Erythroblast (primary cell): ENCODE measurements around the gene SH3BP2.

Source experiments
- GATA1 ChIP-seq: IDR thresholded peaks from 2 replicates; pipeline ENCODE4 v1.6.1; 2011; ENCODE audit warnings: low read depth, mild to moderate bottlenecking, control low read depth, low read length, moderate library complexity
- POLR2A ChIP-seq: IDR thresholded peaks from 2 replicates; pipeline ENCODE4 v1.6.1; 2011; ENCODE audit warnings: mild to moderate bottlenecking, low read length

DNA sequence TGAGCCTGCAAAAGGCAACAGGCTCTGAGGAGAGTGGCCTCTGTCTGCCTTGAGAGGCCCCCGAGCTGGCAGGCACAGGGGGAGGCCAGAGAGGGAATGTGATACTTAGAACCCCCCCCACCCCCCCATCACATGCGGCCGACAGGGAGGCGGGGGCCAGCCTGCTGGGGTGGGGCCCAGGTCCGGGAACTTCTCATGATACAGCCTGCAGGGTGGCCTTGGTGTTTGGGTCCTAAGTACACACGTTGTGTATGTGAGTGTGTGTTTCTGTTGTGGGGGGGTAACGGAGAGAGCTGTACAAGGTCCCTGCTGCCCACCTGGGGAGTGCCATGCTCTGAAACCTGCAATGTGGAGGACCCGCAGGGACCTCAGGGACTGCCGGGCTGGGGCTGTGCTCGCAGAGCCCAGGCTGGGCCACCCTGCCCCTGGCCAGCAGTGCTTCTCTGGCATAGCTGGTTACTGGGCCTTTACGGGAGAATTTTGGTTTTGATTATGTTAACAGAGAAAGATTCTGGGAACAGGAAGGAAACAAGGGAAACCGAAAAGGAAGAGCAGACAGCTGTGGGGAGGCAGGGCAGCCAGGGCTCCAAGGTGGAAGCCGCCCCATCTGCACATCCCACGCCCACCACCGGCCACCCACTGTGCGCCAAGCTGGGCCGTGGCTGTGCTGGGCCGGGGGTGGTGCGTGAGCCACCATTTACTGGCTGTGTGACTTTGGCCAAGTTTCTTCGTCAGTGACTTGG, 19.9 kb downstream of the SH3BP2 start:
- TF ChIP-seq POLR2A (no peak), GATA1 (no peak)
